Ramos (cell line): ENCODE data around the gene CC2D2B.
"Not testable (repeated sequence)": the region's sequence is repeated elsewhere in the genome, so short reads cannot be mapped to it uniquely, and the experiment has no call there.

Source experiments
- in situ Hi-C: fragments of 300-500 bp; cut with MboI; formaldehyde crosslinking; loops from one replicate; pipeline ENCODE4 v1.14.3; 2022; ENCODE audit warnings: low sequenced_read_pairs; ENCODE audit not compliant: unreplicated experiment

Gene CC2D2B

GRCh38 chr10:95998255-95998784 is 90.5 kb downstream of the CC2D2B start:
- in situ Hi-C loops: no loop called here

- in situ Hi-C loops: loop anchor here (10.0 kb wide), 1 partner anchor 331 kb away; no protein-coding TSS in a partner anchor
Observed at GRCh38 chr10:96013956-96014355, 106.2 kb downstream of the CC2D2B start.

GRCh38 chr10:96014473-96015102 is 106.8 kb downstream of the CC2D2B start:
- in situ Hi-C loops: loop anchor here (10.0 kb wide), 1 partner anchor 330 kb away; no protein-coding TSS in a partner anchor

GRCh38 chr10:96017191-96017687 is 109.5 kb downstream of the CC2D2B start:
- in situ Hi-C loops: loop anchor here (10.0 kb wide), 1 partner anchor 328 kb away; no protein-coding TSS in a partner anchor

- in situ Hi-C loops: loop anchor here (10.0 kb wide), 1 partner anchor 203 kb away; no protein-coding TSS in a partner anchor
Observed at GRCh38 chr10:96021332-96021731, 113.6 kb downstream of the CC2D2B start.

GRCh38 chr10:96022739-96023138 is 115.0 kb downstream of the CC2D2B start:
- in situ Hi-C loops: loop anchor here (10.0 kb wide), 1 partner anchor 202 kb away; no protein-coding TSS in a partner anchor

- in situ Hi-C loops: loop anchor here (10.0 kb wide), 1 partner anchor 202 kb away; no protein-coding TSS in a partner anchor
Observed at GRCh38 chr10:96023168-96023567, 115.4 kb downstream of the CC2D2B start.

- in situ Hi-C loops: loop anchor here (10.0 kb wide), 1 partner anchor 199 kb away; no protein-coding TSS in a partner anchor
Observed at GRCh38 chr10:96025566-96025965, 117.8 kb downstream of the CC2D2B start.

GRCh38 chr10:96034625-96035024 is 126.8 kb downstream of the CC2D2B start:
- in situ Hi-C loops: no loop called here

GRCh38 chr10:96038476-96039387 is 131.0 kb downstream of the CC2D2B start:
- in situ Hi-C loops: no loop called here

GRCh38 chr10:96041146-96041545 is 133.4 kb downstream of the CC2D2B start:
- in situ Hi-C loops: no loop called here

- in situ Hi-C loops: no loop called here
Observed at GRCh38 chr10:96043033-96043892, 135.5 kb downstream of the CC2D2B start, which contains the start of gene CCNJ. Gene CCNJ (plus strand): TSS chr10:96043583. CDS start chr10:96044394, 811 bp downstream.

GRCh38 chr10:96043893-96044715 is 136.3 kb downstream of the CC2D2B start:
- in situ Hi-C loops: no loop called here

- in situ Hi-C loops: no loop called here
Observed at GRCh38 chr10:96044736-96045135, 137.0 kb downstream of the CC2D2B start.

GRCh38 chr10:96046546-96046945 is 138.8 kb downstream of the CC2D2B start:
- in situ Hi-C loops: no loop called here

GRCh38 chr10:96047004-96047649 is 139.4 kb downstream of the CC2D2B start:
- in situ Hi-C loops: no loop called here

GRCh38 chr10:96047925-96048324 is 140.2 kb downstream of the CC2D2B start:
- in situ Hi-C loops: not testable (repeated sequence)

GRCh38 chr10:96049340-96049739 is 141.6 kb downstream of the CC2D2B start:
- in situ Hi-C loops: no loop called here
